Stimulated activated CD4-positive, alpha-beta T cell treated with anti-CD3 and anti-CD28 coated beads, Interleukin-12 subunit alpha, Interleukin-12 subunit beta, amount 100 ng/mL, for 24 hours (primary cell): ENCODE results near the gene GCNT1.
"Not testable (repeated sequence)": the region's sequence is repeated elsewhere in the genome, so short reads cannot be mapped to it uniquely, and the experiment has no call there.

ENCODE experiments used
- DNase-seq, 2 experiments: peaks; one replicate each; pipeline ENCODE4 v3.0.0-alpha.2; 2020; ENCODE audit warnings: low read depth in 2 of 2

GCNT1 gene

GRCh38 chr9:76443887-76444286 lies 15.1 kb upstream of the GCNT1 start:
- DNase-seq = no peak

DNA sequence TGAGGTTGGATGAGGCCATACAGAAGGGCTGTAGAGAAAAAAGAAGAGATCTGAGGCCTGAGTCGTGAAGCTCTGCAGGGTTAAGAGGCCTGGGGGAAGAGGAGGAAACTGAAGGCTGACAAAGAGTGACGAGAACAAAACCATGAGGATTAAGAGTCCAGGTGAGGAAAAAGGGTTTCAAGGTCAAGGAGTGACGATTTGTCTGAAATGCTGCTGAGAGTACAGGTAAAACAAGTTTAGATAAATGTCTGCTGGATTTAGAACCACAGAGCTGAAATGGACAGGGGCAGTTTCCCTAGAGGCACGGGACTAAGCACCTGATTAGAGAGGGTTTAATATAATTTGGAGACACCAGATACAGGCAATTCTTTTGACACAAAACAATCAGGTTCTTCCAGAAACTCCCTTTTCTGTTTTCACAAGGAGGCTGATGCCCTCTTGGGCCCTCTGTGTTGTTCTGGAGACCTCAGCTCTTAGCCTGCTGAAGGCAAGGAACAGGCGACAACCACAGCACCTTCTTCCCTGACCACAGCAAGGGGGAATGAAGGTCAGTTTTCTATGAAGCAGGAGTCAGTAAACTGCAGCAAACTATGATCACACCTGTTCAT lies 14.6 kb upstream of the GCNT1 start:
- DNase-seq = no peak

DNA sequence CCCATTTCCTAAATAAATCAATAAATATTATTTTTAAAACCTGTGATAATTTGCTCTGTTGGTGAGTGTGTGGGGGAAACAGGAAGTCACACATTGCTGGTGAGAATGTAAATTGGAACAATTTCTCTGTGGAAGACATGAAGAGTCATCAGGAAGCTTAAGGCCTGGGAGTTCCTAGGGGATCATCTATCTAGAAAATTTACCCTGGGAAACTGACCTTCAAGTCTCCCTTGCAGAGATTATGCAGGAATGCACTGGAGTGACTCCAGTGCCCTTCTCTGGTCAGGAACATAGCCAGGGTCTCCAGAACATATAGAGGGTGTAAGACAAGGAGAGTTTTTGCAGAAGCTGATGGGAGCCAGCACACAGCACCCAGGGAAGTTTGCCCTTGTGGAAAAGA lies 13.0 kb upstream of the GCNT1 start:
- DNase-seq = no peak

- DNase-seq = no peak
Observed at GRCh38 chr9:76448501-76448900, 10.5 kb upstream of the GCNT1 start.

DNA sequence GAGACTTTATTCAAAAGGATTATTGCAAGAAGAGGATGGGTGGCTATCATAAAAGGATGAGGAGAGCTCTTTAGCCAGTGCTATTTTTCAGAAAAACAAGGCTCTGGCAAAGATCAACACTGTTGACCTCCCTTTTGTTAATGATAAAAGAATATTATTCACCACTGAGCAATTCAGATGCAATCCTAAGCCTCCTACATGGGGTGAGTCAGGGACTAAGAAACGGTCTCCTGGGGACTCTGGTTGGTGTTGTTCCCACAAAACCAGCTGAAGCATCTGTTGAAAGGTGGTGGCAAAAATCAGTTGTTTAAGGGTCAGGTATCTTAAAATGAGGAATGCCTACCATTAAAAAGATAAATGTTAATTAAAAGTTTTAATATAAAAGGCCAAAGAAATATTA lies 7.7 kb upstream of the GCNT1 start:
- DNase-seq = no peak

DNA sequence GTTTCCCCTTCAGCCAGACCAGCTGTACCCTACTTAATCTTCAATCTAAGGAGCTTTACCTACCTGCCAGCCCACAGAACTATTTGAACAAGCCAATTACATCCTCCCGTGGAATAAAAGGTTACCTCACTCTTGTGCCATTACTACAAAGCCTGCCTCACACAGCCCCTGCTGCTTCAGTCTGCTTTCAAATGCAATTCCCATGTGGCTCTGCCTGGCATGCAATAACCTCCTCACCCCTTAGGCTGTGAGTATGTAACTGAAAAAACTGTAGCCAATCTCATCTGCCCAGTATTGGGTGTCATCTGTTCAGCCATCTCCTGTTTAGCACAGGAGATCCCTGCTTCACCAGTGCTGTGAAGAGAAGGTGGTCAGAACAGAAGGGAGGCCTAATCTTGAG lies 6.1 kb upstream of the GCNT1 start:
- no peak for DNase-seq

DNA sequence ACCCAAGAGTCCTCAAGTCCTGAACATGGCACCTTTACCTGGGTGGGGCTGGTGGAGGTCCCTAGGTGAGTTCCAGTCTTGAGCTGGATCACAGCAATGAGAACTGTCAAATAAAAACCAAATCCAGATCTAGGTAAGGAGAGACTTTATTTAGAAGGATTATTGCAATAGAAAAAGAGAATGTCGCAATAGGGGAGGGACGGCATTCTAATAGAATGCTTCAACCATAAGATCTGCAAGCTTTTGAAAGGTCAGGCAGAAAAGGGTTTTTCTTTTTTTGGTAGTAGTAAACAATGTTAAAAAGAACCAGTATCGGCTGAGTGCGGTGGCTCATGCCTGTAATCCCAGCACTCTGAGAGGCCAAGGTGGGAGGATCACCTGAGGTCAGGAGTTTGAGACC lies 5.2 kb upstream of the GCNT1 start:
- no peak for DNase-seq

GRCh38 chr9:76454311-76454710 lies 4.7 kb upstream of the GCNT1 start:
- DNase-seq = no peak

- DNase-seq = no peak
Observed at GRCh38 chr9:76456202-76456926, 2.6 kb upstream of the GCNT1 start.

DNA sequence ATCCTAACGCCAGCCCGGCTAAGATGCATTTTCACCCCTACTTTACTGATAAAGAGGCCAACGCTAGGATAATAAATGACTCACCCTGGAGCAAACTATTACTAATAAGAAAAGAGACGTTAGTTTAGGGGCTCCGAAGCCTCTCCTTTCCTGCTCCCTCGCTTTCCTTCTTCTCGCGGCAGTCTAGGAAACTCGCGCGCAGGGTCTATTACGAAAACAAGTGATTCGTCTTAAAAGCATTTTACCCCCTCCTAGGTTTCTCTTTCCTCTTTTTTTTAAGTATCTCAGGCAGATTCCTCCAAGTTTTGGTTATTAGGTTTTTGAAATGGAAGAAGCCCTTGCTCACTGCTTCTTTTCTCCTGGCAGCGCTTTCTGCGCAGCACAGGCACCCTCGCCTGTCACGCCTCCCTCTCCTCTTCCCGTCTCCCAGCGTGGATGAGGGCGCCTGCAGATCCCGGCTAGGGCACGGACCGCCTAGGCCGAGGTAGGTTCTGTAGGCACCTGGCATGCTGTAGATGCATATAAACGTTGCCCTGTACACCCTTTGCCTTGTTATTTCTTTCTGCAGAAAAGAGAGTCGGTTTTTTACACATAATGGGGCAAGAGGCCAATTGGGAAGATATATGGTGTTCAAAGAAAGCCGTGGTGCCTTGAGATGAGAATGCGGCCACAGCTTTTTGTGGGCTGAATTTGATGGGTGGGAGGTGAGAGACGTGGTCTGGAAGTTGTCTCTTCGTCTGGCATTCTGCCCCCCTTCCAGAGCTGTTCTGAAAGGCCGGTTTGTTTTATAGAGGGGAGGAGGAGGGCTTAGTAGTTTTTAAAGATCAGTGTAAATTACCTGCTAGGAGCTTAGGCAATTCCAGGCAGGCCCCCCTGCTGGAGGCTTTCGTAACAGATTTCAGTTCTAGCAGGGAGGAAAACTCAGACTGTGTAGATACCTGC lies 983 bp downstream of the GCNT1 start:
- DNase-seq = no peak

- DNase-seq = no peak
Observed at GRCh38 chr9:76462126-76462525, 3.1 kb downstream of the GCNT1 start.

- no peak for DNase-seq
Observed at GRCh38 chr9:76463211-76463610, 4.2 kb downstream of the GCNT1 start.

GRCh38 chr9:76464706-76465105 lies 5.7 kb downstream of the GCNT1 start:
- DNase-seq = no peak

- DNase-seq = no peak
Observed at GRCh38 chr9:76465442-76466298, 6.7 kb downstream of the GCNT1 start.

DNA sequence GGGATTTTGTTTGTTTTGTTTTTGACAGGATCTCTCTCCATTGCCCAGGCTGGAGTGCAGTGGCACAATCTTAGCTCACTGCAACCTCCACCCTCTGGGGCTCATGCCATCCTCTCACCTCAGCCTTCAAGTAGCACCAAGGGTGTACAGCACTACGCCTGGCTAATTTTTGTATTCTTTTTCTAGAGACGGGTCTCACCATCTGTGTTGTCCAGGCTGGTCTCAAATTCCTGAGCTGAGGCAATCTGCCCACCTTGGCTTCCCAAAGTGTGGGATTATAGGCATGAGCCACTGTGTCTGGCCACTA lies 7.3 kb downstream of the GCNT1 start:
- no peak for DNase-seq

GRCh38 chr9:76474419-76474818 lies 15.4 kb downstream of the GCNT1 start:
- DNase-seq = no peak

- no peak for DNase-seq
Observed at GRCh38 chr9:76475686-76476085, 16.7 kb downstream of the GCNT1 start.

GRCh38 chr9:76477818-76478217 lies 18.8 kb downstream of the GCNT1 start:
- DNase-seq = not testable (repeated sequence)

- DNase-seq = no peak
Observed at GRCh38 chr9:76478226-76478625, 19.2 kb downstream of the GCNT1 start.

DNA sequence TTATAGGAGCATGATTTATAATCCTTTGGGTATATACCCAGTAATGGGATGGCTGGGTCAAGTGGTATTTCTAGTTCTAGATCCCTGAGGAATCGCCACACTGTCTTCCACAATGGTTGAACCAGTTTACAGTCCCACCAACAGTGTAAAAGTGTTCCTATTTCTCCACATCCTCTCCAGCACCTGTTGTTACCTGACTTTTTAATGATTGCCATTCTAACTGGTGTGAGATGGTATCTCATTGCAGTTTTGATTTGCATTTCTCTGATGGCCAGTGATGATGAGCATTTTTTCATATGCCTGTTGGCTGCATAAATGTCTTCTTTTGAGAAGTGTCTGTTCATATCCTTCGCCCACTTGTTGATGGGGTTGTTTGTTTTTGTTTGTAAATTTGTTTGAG lies 20.4 kb downstream of the GCNT1 start:
- DNase-seq = not testable (repeated sequence)

DNA sequence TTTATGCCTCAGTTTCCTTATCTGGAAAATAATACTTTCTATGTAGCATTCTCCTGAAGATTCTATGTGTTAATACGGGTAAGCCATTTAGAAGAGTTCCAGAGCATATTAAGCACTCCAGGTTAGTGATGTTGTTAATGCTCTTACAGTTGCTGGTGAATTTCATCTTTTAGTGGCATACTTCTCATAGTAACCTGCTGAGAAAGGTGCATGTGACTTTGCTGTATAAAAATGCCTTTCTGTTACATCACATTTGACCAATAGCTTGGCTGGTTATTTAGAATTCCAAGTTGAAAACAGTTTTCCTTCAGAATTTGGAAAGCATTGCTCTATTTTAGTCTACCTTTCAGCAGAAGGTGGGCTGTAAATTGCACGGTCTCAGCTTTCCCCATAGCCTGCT lies 27.2 kb downstream of the GCNT1 start:
- no peak for DNase-seq
